WI38 (cell line): ENCODE results near the gene SLC16A11.

Experiments used
- H3K4me3 ChIP-seq: 2 replicates; pipeline ENCODE4 v1.5.1; 2011; ENCODE audit warnings: low read depth, mild to moderate bottlenecking, control low read depth, low read length
- TF ChIP-seq, protein P1 (sequence below): IDR thresholded peaks from 2 replicates; pipeline ENCODE4 v1.5.1; 2012; ENCODE audit warnings: low read depth, mild to moderate bottlenecking, control low read depth, low read length

SLC16A11 gene

DNA sequence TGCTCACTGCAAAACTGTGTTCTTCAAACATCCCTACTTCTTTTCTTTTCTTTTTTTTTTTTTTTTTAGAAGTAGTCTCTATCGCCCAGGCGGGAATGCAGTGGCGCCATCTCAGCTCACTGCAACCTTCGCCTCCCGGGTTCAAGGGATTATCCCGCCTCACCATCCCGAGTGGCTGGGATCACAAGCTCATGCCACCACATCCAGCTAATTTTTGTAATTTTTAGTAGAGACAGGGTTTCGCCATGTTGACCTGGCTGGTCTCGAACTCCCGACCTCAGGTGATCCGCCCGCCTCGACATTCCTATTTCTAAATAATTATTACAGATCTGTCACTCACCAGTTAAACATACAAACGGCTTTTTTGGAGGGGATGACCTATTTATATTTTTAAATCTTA, 32.5 kb downstream of the SLC16A11 start:
- peak overlapping the region; percentile 99 for H3K4me3 ChIP-seq
- TF ChIP-seq, protein P1, sequence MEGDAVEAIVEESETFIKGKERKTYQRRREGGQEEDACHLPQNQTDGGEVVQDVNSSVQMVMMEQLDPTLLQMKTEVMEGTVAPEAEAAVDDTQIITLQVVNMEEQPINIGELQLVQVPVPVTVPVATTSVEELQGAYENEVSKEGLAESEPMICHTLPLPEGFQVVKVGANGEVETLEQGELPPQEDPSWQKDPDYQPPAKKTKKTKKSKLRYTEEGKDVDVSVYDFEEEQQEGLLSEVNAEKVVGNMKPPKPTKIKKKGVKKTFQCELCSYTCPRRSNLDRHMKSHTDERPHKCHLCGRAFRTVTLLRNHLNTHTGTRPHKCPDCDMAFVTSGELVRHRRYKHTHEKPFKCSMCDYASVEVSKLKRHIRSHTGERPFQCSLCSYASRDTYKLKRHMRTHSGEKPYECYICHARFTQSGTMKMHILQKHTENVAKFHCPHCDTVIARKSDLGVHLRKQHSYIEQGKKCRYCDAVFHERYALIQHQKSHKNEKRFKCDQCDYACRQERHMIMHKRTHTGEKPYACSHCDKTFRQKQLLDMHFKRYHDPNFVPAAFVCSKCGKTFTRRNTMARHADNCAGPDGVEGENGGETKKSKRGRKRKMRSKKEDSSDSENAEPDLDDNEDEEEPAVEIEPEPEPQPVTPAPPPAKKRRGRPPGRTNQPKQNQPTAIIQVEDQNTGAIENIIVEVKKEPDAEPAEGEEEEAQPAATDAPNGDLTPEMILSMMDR: no peak

DNA sequence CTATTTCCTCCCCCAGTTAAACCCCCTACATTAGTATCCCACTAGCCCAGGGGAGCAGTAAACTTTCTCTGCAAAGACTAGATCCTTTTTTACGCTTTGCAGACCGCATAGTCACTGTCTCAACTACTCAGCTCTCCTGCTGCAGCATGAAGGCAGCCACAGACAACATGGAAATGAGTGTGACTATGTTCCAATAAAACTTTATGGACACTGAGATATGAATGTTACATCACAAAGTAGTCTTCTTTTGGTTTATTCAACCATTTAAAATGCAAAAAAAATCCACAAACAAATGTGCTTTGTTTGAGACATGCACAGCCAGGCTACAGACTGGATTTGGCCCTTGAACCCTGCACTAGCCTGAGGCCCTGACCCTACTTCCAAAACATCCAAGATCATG, 33.4 kb downstream of the SLC16A11 start:
- TF ChIP-seq, protein P1: no peak
- peak overlapping the region; percentile 99 for H3K4me3 ChIP-seq

DNA sequence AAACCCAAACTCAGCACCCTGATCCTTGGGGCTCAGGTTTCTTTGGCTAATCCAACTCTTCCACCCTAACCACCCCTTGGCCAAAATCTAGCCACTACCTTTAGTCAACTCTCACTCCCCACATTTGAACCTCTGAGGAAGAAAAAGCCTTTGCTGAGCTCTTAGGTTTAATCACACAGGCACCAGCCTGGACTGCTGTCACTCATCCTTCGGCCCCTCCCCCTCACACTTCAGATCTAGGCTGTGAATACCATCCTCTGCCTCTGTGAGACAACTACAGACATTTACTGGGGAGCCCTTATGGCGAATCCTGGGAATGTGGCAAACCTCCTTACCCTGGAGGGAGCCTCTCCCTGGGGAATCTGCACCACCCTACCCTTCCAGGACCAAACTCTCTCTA, 36.7 kb downstream of the SLC16A11 start:
- TF ChIP-seq, protein P1: no peak
- H3K4me3 ChIP-seq: no peak overlapping the region

DNA sequence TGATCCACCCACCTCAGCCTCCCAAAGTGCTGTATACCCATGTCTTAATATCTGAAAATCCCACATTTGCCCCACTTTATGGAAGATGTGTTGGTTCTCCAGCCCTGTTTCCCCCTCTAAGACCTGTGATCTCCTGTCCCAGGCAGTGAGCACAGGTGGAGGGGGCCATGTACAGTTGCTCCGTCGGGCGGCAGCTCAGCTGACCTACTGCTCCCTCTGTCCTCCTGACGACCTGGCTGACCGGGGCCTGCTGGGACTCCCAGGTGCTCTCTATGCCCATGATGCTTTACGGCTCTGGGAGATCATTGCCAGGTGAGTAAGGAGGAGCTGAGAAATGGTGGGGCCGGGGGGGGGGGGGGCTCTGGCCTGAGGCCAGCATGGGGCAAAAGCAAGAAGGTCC, 38.2 kb downstream of the SLC16A11 start:
- H3K4me3 ChIP-seq: no peak overlapping the region
- TF ChIP-seq, protein P1: no peak

DNA sequence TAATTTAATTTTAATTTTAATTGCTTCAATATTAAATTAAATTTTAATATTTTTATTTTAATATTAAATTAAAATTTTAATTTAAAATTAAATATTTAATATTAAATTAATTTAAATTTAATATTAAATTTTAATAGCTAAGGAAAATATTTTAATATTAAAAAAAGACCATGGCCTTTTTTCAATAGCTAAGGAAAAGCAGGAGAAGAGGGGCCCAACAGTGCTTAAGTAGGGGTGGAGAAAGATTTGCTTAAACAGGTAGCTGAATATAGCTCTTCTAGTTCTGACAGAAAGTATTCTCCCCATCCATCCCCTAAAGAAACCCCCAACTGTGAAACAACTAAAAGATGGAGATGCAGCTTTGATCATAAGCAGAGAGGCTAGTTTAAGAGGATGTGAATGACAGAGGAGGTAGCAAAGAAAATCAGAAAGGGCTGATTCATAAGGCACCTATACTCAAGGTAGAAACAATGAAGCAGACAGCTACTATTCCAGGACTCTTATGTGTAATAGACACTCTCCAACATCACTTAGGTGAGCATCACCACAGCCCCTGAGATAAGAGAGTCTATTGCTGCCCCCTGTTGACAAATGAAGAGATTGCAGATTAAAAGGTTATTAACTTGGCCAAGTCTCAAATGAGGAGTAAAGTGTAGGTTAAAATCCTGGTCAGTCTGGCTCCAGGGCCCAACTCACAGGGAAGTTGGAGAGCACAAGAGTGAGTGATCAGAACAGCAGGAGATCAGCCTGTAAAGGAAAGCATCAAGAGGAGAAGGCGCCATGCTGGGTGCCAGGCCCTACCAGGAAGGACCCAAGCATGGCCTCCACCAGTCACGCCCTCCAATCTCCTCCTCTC, 39.3 kb downstream of the SLC16A11 start:
- no peak overlapping the region for H3K4me3 ChIP-seq
- TF ChIP-seq, protein P1: peak; percentile 41

DNA sequence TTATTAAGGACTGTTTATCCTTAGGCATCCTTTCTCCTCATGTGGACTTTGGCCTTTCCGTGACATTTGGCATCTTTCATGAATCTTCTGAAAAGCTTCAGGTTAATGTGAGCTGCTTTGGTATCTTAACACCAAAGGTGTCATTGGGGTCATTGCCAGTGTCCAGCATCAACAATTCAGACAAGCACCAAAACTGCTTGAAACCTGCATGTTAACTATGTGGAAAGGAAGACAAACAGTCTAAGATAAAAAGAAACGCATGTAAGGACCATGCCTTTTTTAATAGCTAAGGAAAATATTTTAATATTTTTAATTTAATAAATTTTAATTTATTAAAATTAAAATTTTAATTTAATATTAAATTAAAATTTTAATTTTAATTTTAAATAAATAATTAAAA, 40.1 kb downstream of the SLC16A11 start:
- TF ChIP-seq, protein P1: no peak
- no peak overlapping the region for H3K4me3 ChIP-seq

DNA sequence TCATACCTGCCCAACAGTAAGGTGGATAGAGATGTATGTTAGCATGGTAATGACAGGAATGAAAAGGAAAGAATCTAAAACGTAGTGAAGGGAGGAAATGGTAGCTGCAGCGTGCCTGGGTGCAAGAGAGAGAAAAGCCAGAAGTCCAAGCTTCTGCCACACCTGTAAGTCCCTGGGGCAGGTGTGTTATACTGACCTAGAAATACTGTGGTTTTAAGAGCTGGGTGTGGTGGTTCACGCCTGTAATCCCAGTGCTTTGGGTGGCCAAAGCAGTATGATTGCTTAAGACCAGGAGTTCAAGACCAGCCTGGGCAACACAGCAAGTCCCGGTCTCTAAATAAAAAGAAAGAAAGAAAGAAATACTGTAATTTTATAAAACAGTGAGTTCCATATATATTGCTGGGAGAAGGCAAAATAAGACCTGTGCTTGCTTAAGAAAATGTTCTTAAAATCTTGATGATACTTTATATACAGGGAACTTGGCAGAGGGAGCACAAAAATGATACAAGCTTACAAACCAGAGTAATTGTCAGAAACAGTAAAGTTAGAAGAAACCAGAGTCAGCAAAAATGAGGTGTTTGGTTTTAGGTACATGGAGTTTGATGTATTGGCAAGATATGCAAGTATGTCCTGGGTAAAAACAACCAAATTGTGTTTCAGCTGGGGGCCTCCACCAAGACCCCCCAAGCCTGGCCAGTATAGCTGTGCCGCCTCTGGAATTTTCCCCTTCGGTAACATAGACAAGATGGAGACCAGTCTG, 41.4 kb downstream of the SLC16A11 start:
- H3K4me3 ChIP-seq: no peak overlapping the region
- TF ChIP-seq, protein P1: no peak
